Activated T-cell treated with anti-CD3 and anti-CD28 coated beads, Interleukin-2, amount 50 U/mL, for 48 hours (primary cell): ENCODE results near the gene TSC1.

Experiments used
- DNase-seq, 2 experiments: peaks; one replicate each; pipeline ENCODE4 v3.0.0-alpha.2; 2020

Gene TSC1

GRCh38 chr9:132931178-132931735 is 13.2 kb downstream of the TSC1 start:
- no peak for DNase-seq

GRCh38 chr9:132927704-132928103 is 16.7 kb downstream of the TSC1 start:
- DNase-seq, result no peak

GRCh38 chr9:132923346-132923902 is 21.0 kb downstream of the TSC1 start:
- no peak for DNase-seq

- no peak for DNase-seq
These were observed 24.7 kb downstream of the TSC1 start for GRCh38 chr9:132919614-132920268.

- no peak for DNase-seq
These were observed 29.5 kb downstream of the TSC1 start for GRCh38 chr9:132914924-132915323.

- DNase-seq, result no peak
These were observed 32.3 kb downstream of the TSC1 start for GRCh38 chr9:132912131-132912530.

GRCh38 chr9:132910376-132910775 is 34.0 kb downstream of the TSC1 start:
- no peak for DNase-seq

GRCh38 chr9:132909311-132909710 is 35.1 kb downstream of the TSC1 start:
- no peak for DNase-seq

- no peak for DNase-seq
These were observed 35.8 kb downstream of the TSC1 start for GRCh38 chr9:132908635-132909034.

GRCh38 chr9:132905726-132906125 is 38.7 kb downstream of the TSC1 start:
- no peak for DNase-seq

- no peak for DNase-seq
These were observed 40.6 kb downstream of the TSC1 start for GRCh38 chr9:132903574-132904492.

GRCh38 chr9:132901858-132902831 is 42.3 kb downstream of the TSC1 start:
- peak; percentile 85 to 86 for DNase-seq

GRCh38 chr9:132898051-132898450 is 46.4 kb downstream of the TSC1 start:
- DNase-seq, result no peak

GRCh38 chr9:132896906-132897305 is 47.5 kb downstream of the TSC1 start:
- DNase-seq, result no peak

- DNase-seq, result no peak
These were observed 48.2 kb downstream of the TSC1 start for GRCh38 chr9:132896264-132896663.

GRCh38 chr9:132894862-132895835 is 49.3 kb downstream of the TSC1 start:
- DNase-seq, result no peak

- no peak for DNase-seq
These were observed 50.1 kb downstream of the TSC1 start for GRCh38 chr9:132894346-132894745.

- no peak for DNase-seq
These were observed 52.0 kb downstream of the TSC1 start for GRCh38 chr9:132892400-132892799.

- no peak for DNase-seq
These were observed 56.3 kb downstream of the TSC1 start for GRCh38 chr9:132888151-132888550.

GRCh38 chr9:132887181-132888120 is 57.0 kb downstream of the TSC1 start:
- no peak for DNase-seq
